ENCODE data around the gene CACNA2D3.
A peak's percentile ranks its signal among the peaks of the same experiment; 100 is the strongest.
"Not testable (repeated sequence)": the region's sequence is repeated elsewhere in the genome, so short reads cannot be mapped to it uniquely, and the experiment has no call there.

The CACNA2D3 gene

GRCh38 chr3:54390582-54390981 is 268.2 kb downstream of the CACNA2D3 start:
- DNase-seq = no peak

- DNase-seq = no peak
Observed at GRCh38 chr3:54393150-54393549, 270.8 kb downstream of the CACNA2D3 start.

- DNase-seq = no peak
Observed at GRCh38 chr3:54408328-54408727, 286.0 kb downstream of the CACNA2D3 start.

GRCh38 chr3:54421943-54422342 is 299.6 kb downstream of the CACNA2D3 start:
- no peak for DNase-seq

- DNase-seq = no peak
Observed at GRCh38 chr3:54424292-54424691, 301.9 kb downstream of the CACNA2D3 start.

- no peak for DNase-seq
Observed at GRCh38 chr3:54426381-54426780, 304.0 kb downstream of the CACNA2D3 start.

- no peak for DNase-seq
Observed at GRCh38 chr3:54427501-54427900, 305.1 kb downstream of the CACNA2D3 start.

- DNase-seq = peak; percentile 3
Observed at GRCh38 chr3:54427941-54428871, 305.9 kb downstream of the CACNA2D3 start.

- no peak for DNase-seq
Observed at GRCh38 chr3:54432975-54433374, 310.6 kb downstream of the CACNA2D3 start.

GRCh38 chr3:54433846-54434245 is 311.5 kb downstream of the CACNA2D3 start:
- no peak for DNase-seq

- DNase-seq = no peak
Observed at GRCh38 chr3:54434756-54435155, 312.4 kb downstream of the CACNA2D3 start.

GRCh38 chr3:54437271-54437670 is 314.9 kb downstream of the CACNA2D3 start:
- DNase-seq = no peak

- DNase-seq = no peak
Observed at GRCh38 chr3:54443561-54444161, 321.3 kb downstream of the CACNA2D3 start.

- DNase-seq = no peak
Observed at GRCh38 chr3:54445630-54446029, 323.3 kb downstream of the CACNA2D3 start.

- no peak for DNase-seq
Observed at GRCh38 chr3:54447427-54447826, 325.1 kb downstream of the CACNA2D3 start.

- no peak for DNase-seq
Observed at GRCh38 chr3:54454806-54455205, 332.5 kb downstream of the CACNA2D3 start.

- no peak for DNase-seq
Observed at GRCh38 chr3:54458357-54458756, 336.0 kb downstream of the CACNA2D3 start.

- DNase-seq = not testable (repeated sequence)
Observed at GRCh38 chr3:54464554-54464953, 342.2 kb downstream of the CACNA2D3 start.

GRCh38 chr3:54476891-54477290 is 354.5 kb downstream of the CACNA2D3 start:
- no peak for DNase-seq

GRCh38 chr3:54481606-54482365 is 359.4 kb downstream of the CACNA2D3 start:
- no peak for DNase-seq

GRCh38 chr3:54484334-54484733 is 362.0 kb downstream of the CACNA2D3 start:
- no peak for DNase-seq

- DNase-seq = no peak
Observed at GRCh38 chr3:54486317-54486716, 364.0 kb downstream of the CACNA2D3 start.

GRCh38 chr3:54488297-54488696 is 365.9 kb downstream of the CACNA2D3 start:
- DNase-seq = no peak

GRCh38 chr3:54494209-54494608 is 371.9 kb downstream of the CACNA2D3 start:
- no peak for DNase-seq
